ENCODE measurements around the gene B4GALT2. TPM values are rescaled to one million over a fixed set of nuclear protein-coding genes. Genes with fewer than 3 reads are reported as not detected.

B4GALT2 gene
- total and polyA plus RNA-seq, 7 experiments from 2014 or later: 0.49 to 16.9 (median 1.6) TPM; not detected in 2

- POLR2A ChIA-PET: interaction anchor here (1.0 kb wide), 1 partner anchor 10 kb away, joined by 3 read pairs; no protein-coding TSS in a partner anchor
- peaks cover 12 to 22% (median 20%) of the 10 kb centered on the region in 5 donors for H3K36me3 Mint-ChIP-seq
- H3K4me1 Mint-ChIP-seq: peaks cover 25 to 46% (median 37%) of the 10 kb centered on the region in 7 donors
- Histone ChIP-seq H3K27ac (ENCODE audit: low read depth, low read length) (no peak overlapping the region), H3K4me3 (ENCODE audit: low read length) (no peak overlapping the region), H3K4me1 (ENCODE audit: control insufficient read depth in 2 of 2, insufficient read depth in 2 of 2, low read length in 2 of 2) (peaks cover 16 to 18% of the 10 kb centered on the region in 2 donors), H3K36me3 (ENCODE audit: control insufficient read depth in 2 of 3, insufficient read depth in 3 of 3, low read length in 3 of 3) (peaks cover 0 to 24% (median 11%) of the 10 kb centered on the region in 3 experiments), H3K9me3 (ENCODE audit: control insufficient read depth in 2 of 3, low read length in 3 of 3) (no peaks in the 10 kb centered on the region), H3K27me3 (ENCODE audit: control insufficient read depth in 2 of 2, insufficient read depth in 2 of 2, low read length in 2 of 2) (peaks cover 0 to 7% of the 10 kb centered on the region in 2 donors)
- no peak for DNase-seq
- intact Hi-C loops (cut with micrococcal nuclease): no loop called here
- ATAC-seq: no peak
- H3K27me3 Mint-ChIP-seq: peaks cover 0 to 15% (median 6%) of the 10 kb centered on the region in 5 donors
- CTCF ChIA-PET: no interaction called here
- peak overlapping the region; percentile 61 to 93 (median 86) for H3K4me3 Mint-ChIP-seq
- peak overlapping the region in 1 of 9 donors; percentile 81 for H3K27ac Mint-ChIP-seq
- no peaks in the 10 kb centered on the region for H3K9me3 Mint-ChIP-seq
Measured at GRCh38 chr1:43980255-43981134, 1.5 kb downstream of the B4GALT2 start.

GRCh38 chr1:43981135-43981491, 2.1 kb downstream of the B4GALT2 start:
- H3K4me1 ChIP-seq (ENCODE audit: control insufficient read depth in 2 of 2, insufficient read depth in 2 of 2, low read length in 2 of 2): peaks cover 11 to 13% of the 10 kb centered on the region in 2 donors
- Mint-ChIP-seq H3K9me3 (no peaks in the 10 kb centered on the region), H3K27ac (no peak overlapping the region), H3K36me3 (peaks cover 12 to 22% (median 20%) of the 10 kb centered on the region in 5 donors), H3K27me3 (peaks cover 0 to 15% (median 6%) of the 10 kb centered on the region in 5 donors), H3K4me1 (peaks cover 21 to 39% (median 32%) of the 10 kb centered on the region in 7 donors), H3K4me3 (peak overlapping the region in 1 of 10 donors; percentile 88)
- intact Hi-C loops (cut with micrococcal nuclease): no loop called here
- H3K9me3 ChIP-seq (ENCODE audit: control insufficient read depth in 2 of 3, low read length in 3 of 3): no peaks in the 10 kb centered on the region
- peaks cover 0 to 23% (median 11%) of the 10 kb centered on the region in 3 experiments for H3K36me3 ChIP-seq (ENCODE audit: control insufficient read depth in 2 of 3, insufficient read depth in 3 of 3, low read length in 3 of 3)
- H3K27ac ChIP-seq (ENCODE audit: low read depth, low read length): no peak overlapping the region
- ChIA-PET POLR2A (no interaction called here), CTCF (no interaction called here)
- ATAC-seq: no peak
- H3K27me3 ChIP-seq (ENCODE audit: control insufficient read depth in 2 of 2, insufficient read depth in 2 of 2, low read length in 2 of 2): peaks cover 0 to 7% of the 10 kb centered on the region in 2 donors
- no peak overlapping the region for H3K4me3 ChIP-seq (ENCODE audit: low read length)
- DNase-seq: no peak

- peaks cover 16 to 34% (median 27%) of the 10 kb centered on the region in 7 donors for H3K4me1 Mint-ChIP-seq
- DNase-seq: no peak
- no peaks in the 10 kb centered on the region for H3K9me3 Mint-ChIP-seq
- CTCF ChIA-PET: no interaction called here
- Histone ChIP-seq H3K36me3 (ENCODE audit: control insufficient read depth in 2 of 3, insufficient read depth in 3 of 3, low read length in 3 of 3) (peaks cover 0 to 20% (median 11%) of the 10 kb centered on the region in 3 experiments), H3K27me3 (ENCODE audit: control insufficient read depth in 2 of 2, insufficient read depth in 2 of 2, low read length in 2 of 2) (peaks cover 0 to 7% of the 10 kb centered on the region in 2 donors), H3K27ac (ENCODE audit: low read depth, low read length) (no peak overlapping the region), H3K4me1 (ENCODE audit: control insufficient read depth in 2 of 2, insufficient read depth in 2 of 2, low read length in 2 of 2) (peaks cover 9% of the 10 kb centered on the region in 2 donors), H3K9me3 (ENCODE audit: control insufficient read depth in 2 of 3, low read length in 3 of 3) (no peaks in the 10 kb centered on the region), H3K4me3 (ENCODE audit: low read length) (no peak overlapping the region)
- H3K27me3 Mint-ChIP-seq: peaks cover 0 to 15% (median 6%) of the 10 kb centered on the region in 5 donors
- intact Hi-C loops (cut with micrococcal nuclease): no loop called here
- no peak overlapping the region for H3K27ac Mint-ChIP-seq
- no peak for ATAC-seq
- peak overlapping the region in 1 of 10 donors; percentile 43 for H3K4me3 Mint-ChIP-seq
- POLR2A ChIA-PET: no interaction called here
- peaks cover 12 to 18% (median 17%) of the 10 kb centered on the region in 5 donors for H3K36me3 Mint-ChIP-seq
Measured at GRCh38 chr1:43981636-43982035, 2.6 kb downstream of the B4GALT2 start.

- Histone ChIP-seq H3K9me3 (ENCODE audit: control insufficient read depth in 2 of 3, low read length in 3 of 3) (no peaks in the 10 kb centered on the region), H3K27me3 (ENCODE audit: control insufficient read depth in 2 of 2, insufficient read depth in 2 of 2, low read length in 2 of 2) (peaks cover 0 to 7% of the 10 kb centered on the region in 2 donors), H3K36me3 (ENCODE audit: control insufficient read depth in 2 of 3, insufficient read depth in 3 of 3, low read length in 3 of 3) (peaks cover 0 to 14% (median 11%) of the 10 kb centered on the region in 3 experiments), H3K4me3 (ENCODE audit: low read length) (no peak overlapping the region), H3K4me1 (ENCODE audit: control insufficient read depth in 2 of 2, insufficient read depth in 2 of 2, low read length in 2 of 2) (peaks cover 5 to 9% of the 10 kb centered on the region in 2 donors), H3K27ac (ENCODE audit: low read depth, low read length) (no peak overlapping the region)
- ChIA-PET CTCF (no interaction called here), POLR2A (no interaction called here)
- no peak for ATAC-seq
- H3K9me3 Mint-ChIP-seq: no peaks in the 10 kb centered on the region
- peaks cover 0 to 15% (median 6%) of the 10 kb centered on the region in 5 donors for H3K27me3 Mint-ChIP-seq
- peak overlapping the region in 1 of 9 donors; percentile 55 for H3K27ac Mint-ChIP-seq
- H3K4me1 Mint-ChIP-seq: peaks cover 10 to 28% (median 21%) of the 10 kb centered on the region in 7 donors
- peak overlapping the region in 1 of 10 donors; percentile 9 for H3K4me3 Mint-ChIP-seq
- no peak for DNase-seq
- intact Hi-C loops (cut with micrococcal nuclease): no loop called here
- peaks cover 7 to 12% (median 11%) of the 10 kb centered on the region in 5 donors for H3K36me3 Mint-ChIP-seq
Measured at GRCh38 chr1:43982241-43982640, 3.2 kb downstream of the B4GALT2 start.

GRCh38 chr1:43982808-43983207, 3.8 kb downstream of the B4GALT2 start:
- peaks cover 4 to 9% of the 10 kb centered on the region in 2 donors for H3K4me1 ChIP-seq (ENCODE audit: control insufficient read depth in 2 of 2, insufficient read depth in 2 of 2, low read length in 2 of 2)
- peak overlapping the region in 1 of 9 donors; percentile 55 for H3K27ac Mint-ChIP-seq
- no peak overlapping the region for H3K4me3 ChIP-seq (ENCODE audit: low read length)
- H3K27ac ChIP-seq (ENCODE audit: low read depth, low read length): no peak overlapping the region
- POLR2A ChIA-PET: no interaction called here
- H3K27me3 Mint-ChIP-seq: peaks cover 0 to 15% (median 6%) of the 10 kb centered on the region in 5 donors
- intact Hi-C loops (cut with micrococcal nuclease): no loop called here
- H3K4me3 Mint-ChIP-seq: no peak overlapping the region
- H3K9me3 Mint-ChIP-seq: no peaks in the 10 kb centered on the region
- H3K27me3 ChIP-seq (ENCODE audit: control insufficient read depth in 2 of 2, insufficient read depth in 2 of 2, low read length in 2 of 2): peaks cover 0 to 7% of the 10 kb centered on the region in 2 donors
- peaks cover 4 to 22% (median 15%) of the 10 kb centered on the region in 7 donors for H3K4me1 Mint-ChIP-seq
- ATAC-seq: peak; percentile 48
- peaks cover 0 to 8% (median 7%) of the 10 kb centered on the region in 3 experiments for H3K36me3 ChIP-seq (ENCODE audit: control insufficient read depth in 2 of 3, insufficient read depth in 3 of 3, low read length in 3 of 3)
- no peak for DNase-seq
- CTCF ChIA-PET: no interaction called here
- no peaks in the 10 kb centered on the region for H3K9me3 ChIP-seq (ENCODE audit: control insufficient read depth in 2 of 3, low read length in 3 of 3)
- H3K36me3 Mint-ChIP-seq: peaks cover 2 to 6% (median 5%) of the 10 kb centered on the region in 5 donors

- Histone ChIP-seq H3K4me1 (ENCODE audit: control insufficient read depth in 2 of 2, insufficient read depth in 2 of 2, low read length in 2 of 2) (peaks cover 4 to 8% of the 10 kb centered on the region in 2 donors), H3K27ac (ENCODE audit: low read depth, low read length) (no peak overlapping the region), H3K9me3 (ENCODE audit: control insufficient read depth in 2 of 3, low read length in 3 of 3) (no peaks in the 10 kb centered on the region), H3K27me3 (ENCODE audit: control insufficient read depth in 2 of 2, insufficient read depth in 2 of 2, low read length in 2 of 2) (peaks cover 0 to 7% of the 10 kb centered on the region in 2 donors), H3K36me3 (ENCODE audit: control insufficient read depth in 2 of 3, insufficient read depth in 3 of 3, low read length in 3 of 3) (peaks cover 0 to 3% (median 2%) of the 10 kb centered on the region in 3 experiments), H3K4me3 (ENCODE audit: low read length) (no peak overlapping the region)
- ATAC-seq: no peak
- no peak overlapping the region for H3K27ac Mint-ChIP-seq
- H3K9me3 Mint-ChIP-seq: no peaks in the 10 kb centered on the region
- POLR2A ChIA-PET: no interaction called here
- CTCF ChIA-PET: no interaction called here
- no peak for DNase-seq
- peaks cover 0 to 1% (median 0%) of the 10 kb centered on the region in 5 donors for H3K36me3 Mint-ChIP-seq
- peaks cover 0 to 17% (median 9%) of the 10 kb centered on the region in 7 donors for H3K4me1 Mint-ChIP-seq
- H3K27me3 Mint-ChIP-seq: peaks cover 0 to 14% (median 6%) of the 10 kb centered on the region in 5 donors
- H3K4me3 Mint-ChIP-seq: no peak overlapping the region
- intact Hi-C loops (cut with micrococcal nuclease): no loop called here
Measured at GRCh38 chr1:43983253-43983899, 4.4 kb downstream of the B4GALT2 start.

All from naive thymus-derived CD4-positive, alpha-beta T cell (primary cell).